Trophoblast cell (in vitro differentiated cells and primary cell): Measurements from ENCODE around the gene IL21R.

ENCODE experiments used
- DNase-seq, 2 donors: peaks; one replicate each; pipeline ENCODE4 v3.0.0-alpha.2; 2016
- H2AFZ ChIP-seq: 2 replicates; pipeline ENCODE4 v1.6.1; 2013; ENCODE audit warnings: low read length, moderate library complexity, mild to moderate bottlenecking; ENCODE audit not compliant: insufficient read depth, poor library complexity
- H2AK5ac ChIP-seq: 2 replicates; pipeline ENCODE4 v1.6.1; 2013; ENCODE audit warnings: mild to moderate bottlenecking, low read length
- H2BK120ac ChIP-seq: 2 replicates; pipeline ENCODE4 v1.6.1; 2013; ENCODE audit warnings: low read length, mild to moderate bottlenecking, moderate library complexity; ENCODE audit not compliant: insufficient read depth, poor library complexity
- H2BK12ac ChIP-seq: 2 replicates; pipeline ENCODE4 v1.6.1; 2013; ENCODE audit warnings: mild to moderate bottlenecking, low read length, moderate library complexity
- H2BK5ac ChIP-seq: 2 replicates; pipeline ENCODE4 v1.6.1; 2013; ENCODE audit warnings: low read length, low read depth, moderate library complexity, mild to moderate bottlenecking; ENCODE audit not compliant: poor library complexity
- H3K14ac ChIP-seq: 2 replicates; pipeline ENCODE4 v1.6.1; 2013; ENCODE audit warnings: mild to moderate bottlenecking, low read length
- H3K18ac ChIP-seq: 2 replicates; pipeline ENCODE4 v1.6.1; 2013; ENCODE audit warnings: mild to moderate bottlenecking, low read length
- H3K23ac ChIP-seq: 2 replicates; pipeline ENCODE4 v1.6.1; 2013; ENCODE audit warnings: low read length
- H3K27ac ChIP-seq: 2 replicates; pipeline ENCODE4 v1.5.1; 2013; ENCODE audit warnings: low read depth, mild to moderate bottlenecking, inconsistent platforms, low read length, moderate library complexity
- H3K27me3 ChIP-seq: 2 replicates; pipeline ENCODE4 v1.6.1; 2013; ENCODE audit warnings: inconsistent platforms, mild to moderate bottlenecking, low read length, moderate library complexity; ENCODE audit not compliant: insufficient read depth
- H3K36me3 ChIP-seq, 2 experiments: 1 replicate in 1 of 2; 2 replicates in 1 of 2; pipeline ENCODE4 v1.6.1; 2013; ENCODE audit warnings: low read length in 2 of 2, mild to moderate bottlenecking in 2 of 2, moderate library complexity in 1 of 2; ENCODE audit not compliant: insufficient read depth in 2 of 2, control insufficient read depth in 1 of 2
- H3K4ac ChIP-seq: 2 replicates; pipeline ENCODE4 v1.6.1; 2013; ENCODE audit warnings: low read depth, mild to moderate bottlenecking, low read length, moderate library complexity
- H3K4me1 ChIP-seq, 2 experiments: 1 replicate in 1 of 2; 2 replicates in 1 of 2; pipeline ENCODE4 v1.6.1; 2013; ENCODE audit warnings: low read length in 2 of 2, mild to moderate bottlenecking in 2 of 2, moderate library complexity in 1 of 2; ENCODE audit not compliant: insufficient read depth in 2 of 2, control insufficient read depth in 1 of 2
- H3K4me2 ChIP-seq: 2 replicates; pipeline ENCODE4 v1.6.1; 2013; ENCODE audit warnings: inconsistent platforms, mild to moderate bottlenecking, low read length, moderate library complexity
- H3K4me3 ChIP-seq: 2 replicates; pipeline ENCODE4 v1.5.1; 2013; ENCODE audit warnings: mild to moderate bottlenecking, low read depth, low read length, inconsistent platforms
- H3K79me1 ChIP-seq: one replicate; pipeline ENCODE4 v1.6.1; 2013; ENCODE audit warnings: low read length
- H3K79me2 ChIP-seq: 2 replicates; pipeline ENCODE4 v1.6.1; 2013; ENCODE audit warnings: low read length, mild to moderate bottlenecking; ENCODE audit not compliant: control insufficient read depth, insufficient read depth, poor library complexity
- H3K9ac ChIP-seq: 2 replicates; pipeline ENCODE4 v1.6.1; 2013; ENCODE audit warnings: mild to moderate bottlenecking, low read length
- H3K9me3 ChIP-seq: 2 replicates; pipeline ENCODE4 v1.6.1; 2013; ENCODE audit warnings: low read depth, mild to moderate bottlenecking, control low read depth, inconsistent platforms, low read length; ENCODE audit not compliant: insufficient read depth
- H4K12ac ChIP-seq: 2 replicates; pipeline ENCODE4 v1.6.1; 2013; ENCODE audit warnings: low read depth, mild to moderate bottlenecking, low read length, moderate library complexity
- H4K8ac ChIP-seq: 2 replicates; pipeline ENCODE4 v1.6.1; 2013; ENCODE audit warnings: low read depth, mild to moderate bottlenecking, low read length, moderate library complexity
- H4K91ac ChIP-seq: one replicate; pipeline ENCODE4 v1.6.1; 2013; ENCODE audit warnings: low read depth, mild to moderate bottlenecking, low read length, moderate library complexity
- WGBS: extraction: QIAGEN DNeasy Blood & Tissue Kit; methylation state at CpG from one replicate; pipeline ENCODE4 v1.1.7; 2013; ENCODE audit warnings: missing lambda C conversion rate; ENCODE audit not compliant: insufficient read length, insufficient coverage; ENCODE audit errors: extremely low coverage; 5-methylcytosine and 5-hydroxymethylcytosine counted together

Gene IL21R

DNA sequence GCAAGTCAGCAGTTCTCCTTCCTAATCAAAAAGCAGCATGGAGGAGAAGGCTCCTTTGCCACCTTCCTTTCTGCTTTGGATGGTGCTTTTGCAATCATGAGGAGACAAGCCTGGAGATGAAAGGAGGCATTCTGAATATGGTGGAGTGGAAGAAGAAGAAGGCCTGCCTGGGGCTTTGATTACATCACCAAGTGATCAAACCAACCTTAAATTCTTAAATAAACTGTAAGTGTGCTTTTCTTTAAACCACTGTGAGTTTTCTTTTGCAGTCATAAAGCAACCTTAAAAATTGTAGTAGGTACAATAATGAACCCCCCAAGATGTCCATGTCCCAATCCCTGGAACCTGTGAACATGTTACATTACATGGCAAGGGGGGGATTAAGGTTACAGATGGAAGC, 31.7 kb upstream of the IL21R start:
- H4K12ac ChIP-seq = no peak overlapping the region
- H3K4me2 ChIP-seq = no peak overlapping the region
- H3K79me1 ChIP-seq = peaks cover 2% of the 10 kb centered on the region
- H3K9me3 ChIP-seq = no peaks in the 10 kb centered on the region
- H3K4ac ChIP-seq = no peak overlapping the region
- peaks cover 6 to 7% of the 10 kb centered on the region in 2 experiments for H3K4me1 ChIP-seq
- H3K27me3 ChIP-seq = no peaks in the 10 kb centered on the region
- DNase-seq = no peak
- no peak overlapping the region for H4K8ac ChIP-seq
- no peaks in the 10 kb centered on the region for H3K36me3 ChIP-seq
- H3K9ac ChIP-seq = no peak overlapping the region
- no peak overlapping the region for H3K4me3 ChIP-seq
- H3K18ac ChIP-seq = no peak overlapping the region
- H3K27ac ChIP-seq = no peak overlapping the region
- H2BK12ac ChIP-seq = no peak overlapping the region
- H3K79me2 ChIP-seq = no peaks in the 10 kb centered on the region
- no peak overlapping the region for H2AK5ac ChIP-seq
- no peak overlapping the region for H2AFZ ChIP-seq
- no peak overlapping the region for H3K23ac ChIP-seq
- no peak overlapping the region for H2BK5ac ChIP-seq
- no peak overlapping the region for H3K14ac ChIP-seq
- no peak overlapping the region for H2BK120ac ChIP-seq
- H4K91ac ChIP-seq = no peak overlapping the region

DNA sequence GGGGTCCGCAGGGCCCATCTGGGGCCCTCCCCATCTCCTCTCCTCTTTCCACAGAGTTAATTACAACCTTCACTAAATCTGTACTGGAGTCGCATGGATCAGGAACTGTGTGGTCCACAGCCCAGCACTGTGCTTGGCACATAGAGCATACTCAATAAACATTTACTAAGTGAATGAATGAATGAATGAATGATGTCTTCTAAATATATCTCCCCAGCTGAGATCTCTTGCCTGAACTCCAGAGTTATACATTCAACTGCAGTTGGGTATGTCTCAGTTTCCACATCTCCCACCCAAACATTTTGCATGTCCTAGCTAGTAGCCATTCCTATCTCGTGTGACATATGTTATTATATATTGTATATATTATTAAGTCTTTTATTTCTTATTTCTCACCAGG, 28.7 kb upstream of the IL21R start:
- Histone ChIP-seq H2AK5ac (no peak overlapping the region), H4K91ac (no peak overlapping the region), H4K12ac (no peak overlapping the region), H2AFZ (no peak overlapping the region), H3K79me1 (peaks cover 2% of the 10 kb centered on the region), H3K4me1 (no peaks in the 10 kb centered on the region), H3K79me2 (no peaks in the 10 kb centered on the region), H2BK12ac (no peak overlapping the region), H2BK120ac (no peak overlapping the region), H3K23ac (no peak overlapping the region), H3K9ac (no peak overlapping the region), H2BK5ac (no peak overlapping the region), H3K27me3 (no peaks in the 10 kb centered on the region), H3K27ac (no peak overlapping the region), H3K18ac (no peak overlapping the region), H4K8ac (no peak overlapping the region), H3K4me3 (no peak overlapping the region), H3K4ac (no peak overlapping the region), H3K14ac (no peak overlapping the region), H3K36me3 (no peaks in the 10 kb centered on the region), H3K4me2 (no peak overlapping the region), H3K9me3 (no peaks in the 10 kb centered on the region)
- WGBS = no CpG with 5 or more reads among the region's 3 CpGs
- DNase-seq = no peak

DNA sequence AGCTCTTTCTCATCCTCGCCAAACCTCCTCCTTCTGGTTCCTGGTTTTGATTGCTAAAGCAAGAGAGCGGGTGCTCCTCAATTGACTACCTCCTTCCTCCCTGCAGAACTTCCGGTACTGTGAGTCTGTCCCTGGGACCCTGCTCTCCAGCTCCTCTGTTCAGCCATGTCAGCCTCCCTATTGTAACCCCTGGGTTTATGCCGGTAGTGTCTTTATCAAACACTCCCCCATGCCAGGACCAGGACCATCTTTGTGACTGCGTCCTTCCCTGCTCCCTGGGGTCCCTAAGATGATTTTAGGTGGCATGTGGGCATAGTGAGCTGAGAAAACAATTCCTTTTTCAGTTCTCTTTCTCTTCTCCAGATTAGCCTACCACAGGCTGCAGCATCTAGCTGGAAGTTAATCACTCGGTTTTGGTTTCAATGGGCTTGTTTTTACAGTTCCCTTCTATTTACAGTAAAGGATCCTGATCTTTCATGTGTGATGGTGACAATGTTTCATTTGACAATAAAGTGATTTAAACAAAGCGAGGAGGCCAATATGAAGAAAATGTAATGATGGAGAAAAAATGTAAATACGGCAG, 27.7 kb upstream of the IL21R start:
- no peak overlapping the region for H4K12ac ChIP-seq
- no peak overlapping the region for H3K27ac ChIP-seq
- H2AFZ ChIP-seq = no peak overlapping the region
- no peak overlapping the region for H3K9ac ChIP-seq
- H3K4me1 ChIP-seq = peaks cover 2 to 7% of the 10 kb centered on the region in 2 experiments
- no peak for DNase-seq
- H3K79me2 ChIP-seq = no peaks in the 10 kb centered on the region
- no peak overlapping the region for H3K4me2 ChIP-seq
- no peaks in the 10 kb centered on the region for H3K36me3 ChIP-seq
- H3K27me3 ChIP-seq = no peaks in the 10 kb centered on the region
- no peak overlapping the region for H3K4me3 ChIP-seq
- H3K4ac ChIP-seq = no peak overlapping the region
- no peaks in the 10 kb centered on the region for H3K9me3 ChIP-seq
- H4K91ac ChIP-seq = no peak overlapping the region
- no peak overlapping the region for H4K8ac ChIP-seq
- 100% methylated on average over 2 of the region's 8 CpGs for WGBS
- H3K23ac ChIP-seq = no peak overlapping the region
- H3K18ac ChIP-seq = no peak overlapping the region
- H2BK12ac ChIP-seq = no peak overlapping the region
- no peak overlapping the region for H2AK5ac ChIP-seq
- no peak overlapping the region for H2BK120ac ChIP-seq
- H3K14ac ChIP-seq = no peak overlapping the region
- peaks cover 2% of the 10 kb centered on the region for H3K79me1 ChIP-seq
- no peak overlapping the region for H2BK5ac ChIP-seq

DNA sequence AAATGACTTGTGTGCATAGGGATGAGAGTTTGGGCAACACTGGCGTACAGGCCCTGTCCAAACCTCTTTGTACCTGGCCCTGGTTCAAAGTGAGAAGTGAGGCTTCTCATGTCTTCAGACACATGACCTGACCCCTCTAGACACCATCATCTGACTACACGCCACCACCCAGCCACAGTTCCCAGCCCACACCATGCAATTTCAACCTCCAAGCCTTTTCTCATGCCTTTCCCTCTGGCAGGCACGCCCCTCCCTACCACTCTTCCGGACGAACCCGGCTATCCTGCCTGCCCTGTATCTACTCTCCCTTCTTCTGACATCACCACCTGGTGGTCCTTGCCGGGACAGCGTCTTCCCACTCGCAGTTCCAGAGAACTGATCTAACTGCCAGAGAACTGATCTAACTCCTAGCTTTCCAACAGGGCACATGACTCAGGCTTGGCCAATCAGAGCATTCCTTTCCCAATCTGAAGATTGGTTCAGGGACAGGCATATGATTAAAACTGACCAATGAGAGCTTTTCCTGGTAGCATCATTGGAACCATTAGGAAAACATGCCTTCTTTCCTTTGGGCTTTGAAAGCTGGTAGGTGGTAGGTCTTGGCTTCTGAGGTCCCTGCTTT, 27.1 kb upstream of the IL21R start:
- H3K79me1 ChIP-seq = peaks cover 2% of the 10 kb centered on the region
- no peak overlapping the region for H2AK5ac ChIP-seq
- H3K4me2 ChIP-seq = no peak overlapping the region
- H3K14ac ChIP-seq = no peak overlapping the region
- H3K4ac ChIP-seq = no peak overlapping the region
- H3K4me1 ChIP-seq = peaks cover 2 to 7% of the 10 kb centered on the region in 2 experiments
- no peak overlapping the region for H3K23ac ChIP-seq
- H3K9me3 ChIP-seq = no peaks in the 10 kb centered on the region
- H3K27me3 ChIP-seq = no peaks in the 10 kb centered on the region
- no peak overlapping the region for H2BK12ac ChIP-seq
- H3K36me3 ChIP-seq = no peaks in the 10 kb centered on the region
- no peak overlapping the region for H3K18ac ChIP-seq
- H2AFZ ChIP-seq = peak overlapping the region; percentile 30
- no peak overlapping the region for H2BK5ac ChIP-seq
- H3K4me3 ChIP-seq = no peak overlapping the region
- no peaks in the 10 kb centered on the region for H3K79me2 ChIP-seq
- peak overlapping the region; percentile 74 for H4K8ac ChIP-seq
- no peak overlapping the region for H2BK120ac ChIP-seq
- peak; percentile 60 to 69 for DNase-seq
- no peak overlapping the region for H3K9ac ChIP-seq
- H4K12ac ChIP-seq = no peak overlapping the region
- WGBS = no CpG with 5 or more reads among the region's 9 CpGs
- no peak overlapping the region for H4K91ac ChIP-seq
- H3K27ac ChIP-seq = no peak overlapping the region
